AG09309 (cell line): ENCODE results near the gene RFX7.

Source experiments
- DNase-seq: peaks from one replicate; pipeline ENCODE4 v3.0.0-alpha.2; 2010; ENCODE audit warnings: low read depth
- H3K4me3 ChIP-seq: 2 replicates; pipeline ENCODE4 v1.5.1; 2011; ENCODE audit warnings: mild to moderate bottlenecking, low read depth, low read length, moderate library complexity; ENCODE audit not compliant: control insufficient read depth
- TF ChIP-seq, protein P1 (sequence below): IDR thresholded peaks from 2 replicates; pipeline ENCODE4 v1.5.1; 2011; ENCODE audit warnings: mild to moderate bottlenecking, low read depth, low read length, inconsistent platforms; ENCODE audit not compliant: insufficient read depth, control insufficient read depth; ENCODE audit errors: missing control alignments

The RFX7 gene

DNA sequence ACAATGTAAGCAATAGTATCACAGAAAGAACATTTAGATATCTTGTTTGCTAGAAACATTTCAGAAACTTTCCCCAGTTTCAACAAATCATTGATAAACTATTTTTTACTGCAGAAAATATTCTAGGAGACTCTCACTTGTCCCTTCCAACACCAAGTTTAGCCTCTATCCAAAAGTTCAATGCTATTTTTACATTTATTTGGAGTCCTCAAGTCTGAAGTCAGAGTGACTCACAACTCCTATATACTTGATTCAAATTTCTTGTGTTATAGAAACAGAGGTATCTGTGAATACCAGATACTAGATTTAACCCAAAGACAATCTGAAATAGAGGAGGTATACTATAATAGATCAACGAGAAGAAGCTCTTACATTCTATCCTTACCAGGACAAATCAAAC is 49.6 kb downstream of the RFX7 start:
- DNase-seq, result no peak
- TF ChIP-seq, protein P1, sequence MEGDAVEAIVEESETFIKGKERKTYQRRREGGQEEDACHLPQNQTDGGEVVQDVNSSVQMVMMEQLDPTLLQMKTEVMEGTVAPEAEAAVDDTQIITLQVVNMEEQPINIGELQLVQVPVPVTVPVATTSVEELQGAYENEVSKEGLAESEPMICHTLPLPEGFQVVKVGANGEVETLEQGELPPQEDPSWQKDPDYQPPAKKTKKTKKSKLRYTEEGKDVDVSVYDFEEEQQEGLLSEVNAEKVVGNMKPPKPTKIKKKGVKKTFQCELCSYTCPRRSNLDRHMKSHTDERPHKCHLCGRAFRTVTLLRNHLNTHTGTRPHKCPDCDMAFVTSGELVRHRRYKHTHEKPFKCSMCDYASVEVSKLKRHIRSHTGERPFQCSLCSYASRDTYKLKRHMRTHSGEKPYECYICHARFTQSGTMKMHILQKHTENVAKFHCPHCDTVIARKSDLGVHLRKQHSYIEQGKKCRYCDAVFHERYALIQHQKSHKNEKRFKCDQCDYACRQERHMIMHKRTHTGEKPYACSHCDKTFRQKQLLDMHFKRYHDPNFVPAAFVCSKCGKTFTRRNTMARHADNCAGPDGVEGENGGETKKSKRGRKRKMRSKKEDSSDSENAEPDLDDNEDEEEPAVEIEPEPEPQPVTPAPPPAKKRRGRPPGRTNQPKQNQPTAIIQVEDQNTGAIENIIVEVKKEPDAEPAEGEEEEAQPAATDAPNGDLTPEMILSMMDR, result no peak
- H3K4me3 ChIP-seq, result no peak overlapping the region

DNA sequence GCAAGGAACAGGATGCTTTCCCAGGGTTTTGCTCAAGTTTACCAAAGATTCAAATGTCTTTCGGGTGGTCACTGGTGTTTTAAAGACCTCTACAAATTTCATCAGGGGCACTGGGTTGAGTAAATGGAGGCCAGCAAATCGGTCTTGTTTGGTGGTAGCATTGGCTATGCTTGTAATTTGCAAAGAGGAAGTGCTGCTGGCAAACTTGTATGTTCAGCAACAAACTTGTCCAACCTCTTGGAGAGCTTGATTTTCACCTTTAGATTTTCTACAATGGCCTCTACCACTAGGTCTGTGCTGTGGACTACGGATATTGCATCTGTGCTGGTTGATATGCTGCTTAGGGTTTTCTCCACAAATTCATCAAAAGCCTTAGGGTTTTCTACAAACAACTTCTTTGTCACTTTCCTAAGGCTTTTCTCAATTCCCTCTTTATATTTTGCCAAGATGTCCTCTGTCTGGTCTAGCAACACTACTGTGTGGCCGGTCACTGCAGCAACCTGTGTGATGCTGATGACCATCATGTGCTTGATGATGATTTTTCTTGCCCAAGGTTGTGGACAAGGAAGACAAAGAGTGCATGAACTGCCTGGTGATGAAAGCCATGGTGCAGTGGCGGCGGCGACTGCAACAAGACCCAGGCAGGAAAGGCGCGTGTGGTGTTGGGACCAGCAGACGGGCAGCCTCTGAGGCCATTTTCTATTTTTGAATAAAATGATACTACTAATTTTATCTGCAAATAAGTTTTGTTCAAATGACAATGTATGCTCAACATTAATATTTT is 50.8 kb downstream of the RFX7 start:
- no peak overlapping the region for H3K4me3 ChIP-seq
- no peak for DNase-seq
- TF ChIP-seq, protein P1, result no peak

DNA sequence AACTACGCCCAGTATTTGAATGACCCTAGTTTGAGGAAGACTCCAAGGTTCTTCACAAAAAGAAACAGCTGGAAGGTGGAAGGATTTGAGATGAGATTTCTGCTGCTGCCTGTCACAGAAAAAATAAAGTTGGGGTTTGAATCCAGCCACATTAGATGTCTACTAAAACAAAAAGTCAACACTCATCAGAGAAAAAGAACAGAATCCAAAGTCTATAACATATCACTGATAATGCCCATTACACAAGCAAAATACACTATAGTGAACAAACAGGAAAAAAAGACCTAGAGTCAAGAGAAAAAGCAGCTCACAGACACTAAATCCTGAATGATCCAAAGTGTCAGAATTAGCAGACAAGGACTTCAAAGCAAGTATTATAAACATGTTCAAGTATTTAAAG is 56.0 kb downstream of the RFX7 start:
- H3K4me3 ChIP-seq, result no peak overlapping the region
- TF ChIP-seq, protein P1, result no peak
- DNase-seq, result no peak

DNA sequence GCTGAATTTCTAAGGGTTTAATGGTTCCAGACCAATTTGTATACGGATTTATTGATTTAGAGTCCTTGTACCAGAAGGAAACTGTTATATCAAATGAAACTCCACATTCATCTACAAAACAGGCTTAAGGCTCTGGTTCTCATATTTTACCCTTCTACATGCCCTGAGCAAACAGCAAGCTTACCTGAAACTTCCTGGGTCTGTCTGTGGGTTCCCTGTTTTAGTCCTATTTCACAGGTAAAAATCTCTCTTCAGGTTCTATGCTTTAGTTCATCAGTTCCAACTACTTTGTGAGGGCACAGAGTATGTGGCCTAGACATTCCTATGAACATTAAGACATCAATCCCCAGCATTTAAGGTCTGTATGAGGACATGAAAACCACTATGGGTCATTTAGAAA is 57.7 kb downstream of the RFX7 start:
- no peak for DNase-seq
- TF ChIP-seq, protein P1, result no peak
- H3K4me3 ChIP-seq, result no peak overlapping the region

DNA sequence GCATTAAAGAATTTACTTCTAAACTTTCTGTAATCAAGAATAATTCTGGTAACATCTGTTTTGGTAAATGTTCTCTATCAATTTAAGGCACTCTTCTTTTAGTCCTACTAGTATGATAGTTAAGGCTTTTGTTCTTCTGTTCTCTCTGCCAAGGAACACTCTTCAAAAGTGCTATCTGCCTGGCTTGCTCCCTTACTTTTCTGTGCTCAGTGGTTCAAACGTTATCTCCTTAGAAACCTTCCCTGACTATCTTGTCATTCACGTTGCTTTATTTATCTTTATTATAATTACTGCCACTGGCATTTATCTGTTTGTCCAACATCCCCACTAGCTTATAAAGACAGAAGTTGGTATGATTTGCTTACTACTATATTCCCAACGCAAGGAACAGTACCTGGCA is 59.2 kb downstream of the RFX7 start:
- no peak for DNase-seq
- TF ChIP-seq, protein P1, result no peak
- no peak overlapping the region for H3K4me3 ChIP-seq

DNA sequence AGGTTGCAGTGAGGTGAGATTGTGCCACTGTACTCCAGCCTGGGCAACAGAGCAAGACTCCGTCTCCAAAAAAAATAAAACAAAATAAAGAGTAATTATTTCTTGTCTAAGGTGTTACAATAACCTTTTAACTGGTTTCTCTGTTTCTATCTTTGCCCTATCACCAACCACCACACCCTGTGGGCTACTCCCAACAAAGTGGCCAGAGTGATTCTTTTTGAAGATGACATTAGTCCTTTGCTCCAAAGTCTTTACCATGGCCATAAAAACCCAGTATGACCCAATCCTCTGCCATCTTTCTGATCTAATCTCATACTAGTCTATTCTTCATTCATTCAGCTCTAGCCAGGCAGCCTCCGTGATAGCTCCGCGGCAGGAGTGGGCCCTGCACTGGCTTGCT is 62.8 kb downstream of the RFX7 start:
- DNase-seq, result no peak
- TF ChIP-seq, protein P1, result no peak
- no peak overlapping the region for H3K4me3 ChIP-seq
